Ovary (tissue), 9 donors: ENCODE results near the gene UCKL1. TPM values are rescaled to one million over a fixed set of nuclear protein-coding genes. Genes with fewer than 3 reads are reported as not detected.
"Not testable (repeated sequence)": the region's sequence is repeated elsewhere in the genome, so short reads cannot be mapped to it uniquely, and the experiment has no call there.

Experiments
- DNase-seq, 5 donors: peaks; one replicate each; pipeline ENCODE4 v3.0.0-alpha.2; 2019 to 2020
- H3K27ac ChIP-seq, 2 donors: fragments of 200-600 bp; one replicate each; pipeline versions ENCODE4 v1.5.1 to v1.8.0; 2019 to 2022
- H3K27me3 ChIP-seq: fragments of 200-600 bp; one replicate; pipeline ENCODE4 v1.8.0; 2022
- H3K36me3 ChIP-seq: fragments of 200-600 bp; sonication (generic); one replicate; pipeline ENCODE4 v1.5.1; 2019
- H3K4me1 ChIP-seq: one replicate; pipeline ENCODE4 v1.8.1; 2013; ENCODE audit warnings: mild to moderate bottlenecking, moderate library complexity; ENCODE audit not compliant: insufficient read depth
- H3K4me3 ChIP-seq: fragments of 200-600 bp; sonication (generic); one replicate; pipeline ENCODE4 v1.5.1; 2017
- H3K9me3 ChIP-seq, 2 donors: fragments of 200-600 bp in 1 of 2; sonication (generic) in 1 of 2; one replicate each; pipeline versions ENCODE4 v1.5.1 to v1.8.1; 2013 to 2019; ENCODE audit warnings: mild to moderate bottlenecking in 1 of 2, moderate library complexity in 1 of 2
- EP300 ChIP-seq: sonication (generic); formaldehyde crosslinking; IDR thresholded peaks from one replicate; pipeline ENCODE4 v1.6.1; 2017; ENCODE audit warnings: antibody characterized with exemption
- POLR2A ChIP-seq: fragments of 450-650 bp; IDR thresholded peaks from one replicate; pipeline ENCODE4 v1.6.1; 2017; ENCODE audit warnings: antibody characterized with exemption, mild to moderate bottlenecking, moderate library complexity
- WGBS, 3 donors: extraction: QIAGEN DNeasy Blood & Tissue Kit in 1 of 3; methylation state at CpG; one replicate each; pipeline versions ENCODE4 v1.1.5 to v1.1.7; 2013 to 2017; 5-methylcytosine and 5-hydroxymethylcytosine counted together
- intact Hi-C, 4 donors: fragments of 100-400 bp; cut with DNase I; formaldehyde crosslinking; loops; one replicate each; pipeline versions ENCODE4 v1.11.0 to v1.15.1; 2022 to 2023
- polyA plus RNA-seq, 2 donors: library from polyadenylated mRNA; stranded (reverse); fragments of 200-250 nt in 1 of 2; fragments of 350-450 nt in 1 of 2; fragmentation: Illumina TruSeq in 1 of 2; extraction: RNeasy Lipid Tissue Mini Kit (QIAGEN cat#74804) in 1 of 2; gene quantifications; one replicate each; pipeline ENCODE4 v1.2.3, GENCODE V29; 2013 to 2014
- total RNA-seq, 7 donors: library from RNA; depleted of rRNA in 2 of 7; stranded (reverse); fragments of >200 nt in 2 of 7; fragmentation: NEBNext Ultra II Directional in 3 of 7; extraction: Animal tissue kit (Norgen Biotek cat#: 25700) in 3 of 7; gene quantifications; one replicate each; pipeline versions ENCODE4 v1.1.0 to v1.2.4, GENCODE V29; 2016 to 2023
- TF ChIP-seq, protein P1 (sequence below), 3 donors: fragments of 450-650 bp in 2 of 3; fragments of 200-600 bp in 1 of 3; IDR thresholded peaks; one replicate each; pipeline versions ENCODE4 v1.5.1 to v1.8.0; 2016 to 2022; ENCODE audit warnings: antibody characterized with exemption in 3 of 3, mild to moderate bottlenecking in 1 of 3
- donor health status: DM: no; HTN: no; CAD: no; lungs with moderate emphysema.
- donor health status: DM: no; HTN: no; CAD: no.
- donor health status: Bipolar disorder and iron deficiency.
- donor health status: DM: yes; HTN: yes; CAD: no.
- donor health status: DM: no; HTN: no; CAD: no.
- donor health status: DM: yes; HTN: yes; CAD: no.

Gene UCKL1
- total and polyA plus RNA-seq, 9 donors: 6.6 to 58.6 (median 47.0) TPM

DNA sequence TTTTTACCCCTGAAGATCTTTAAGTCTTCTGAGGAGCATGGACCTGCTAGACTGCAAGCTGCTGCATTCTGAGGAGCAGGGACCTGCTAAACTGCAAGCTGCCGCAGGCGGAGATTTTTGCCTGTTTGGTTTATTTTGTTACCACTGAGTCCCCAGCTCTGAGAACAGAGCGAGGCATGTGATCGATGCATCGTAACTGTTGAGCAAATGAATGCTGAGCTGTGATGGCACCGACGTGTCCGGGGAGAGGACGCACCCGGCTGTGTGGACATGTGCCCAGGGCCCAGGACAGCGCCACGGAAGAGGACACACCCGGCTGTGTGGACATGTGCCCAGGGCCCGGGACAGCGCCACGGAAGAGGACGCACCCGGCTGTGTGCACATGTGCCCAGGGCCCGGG lies 37.1 kb downstream of the UCKL1 start:
- H3K27ac ChIP-seq: no peak overlapping the region
- intact Hi-C loops: no loop called here
- no peaks in the 10 kb centered on the region for H3K36me3 ChIP-seq
- no peak overlapping the region for H3K4me3 ChIP-seq
- no peaks in the 10 kb centered on the region for H3K9me3 ChIP-seq
- TF ChIP-seq EP300 (no peak), POLR2A (no peak)
- TF ChIP-seq, protein P1, sequence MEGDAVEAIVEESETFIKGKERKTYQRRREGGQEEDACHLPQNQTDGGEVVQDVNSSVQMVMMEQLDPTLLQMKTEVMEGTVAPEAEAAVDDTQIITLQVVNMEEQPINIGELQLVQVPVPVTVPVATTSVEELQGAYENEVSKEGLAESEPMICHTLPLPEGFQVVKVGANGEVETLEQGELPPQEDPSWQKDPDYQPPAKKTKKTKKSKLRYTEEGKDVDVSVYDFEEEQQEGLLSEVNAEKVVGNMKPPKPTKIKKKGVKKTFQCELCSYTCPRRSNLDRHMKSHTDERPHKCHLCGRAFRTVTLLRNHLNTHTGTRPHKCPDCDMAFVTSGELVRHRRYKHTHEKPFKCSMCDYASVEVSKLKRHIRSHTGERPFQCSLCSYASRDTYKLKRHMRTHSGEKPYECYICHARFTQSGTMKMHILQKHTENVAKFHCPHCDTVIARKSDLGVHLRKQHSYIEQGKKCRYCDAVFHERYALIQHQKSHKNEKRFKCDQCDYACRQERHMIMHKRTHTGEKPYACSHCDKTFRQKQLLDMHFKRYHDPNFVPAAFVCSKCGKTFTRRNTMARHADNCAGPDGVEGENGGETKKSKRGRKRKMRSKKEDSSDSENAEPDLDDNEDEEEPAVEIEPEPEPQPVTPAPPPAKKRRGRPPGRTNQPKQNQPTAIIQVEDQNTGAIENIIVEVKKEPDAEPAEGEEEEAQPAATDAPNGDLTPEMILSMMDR (IDR thresholded peaks at IDR 0.05): no peak
- H3K4me1 ChIP-seq: peaks cover 4% of the 10 kb centered on the region
- 77 to 82% (median 79%) methylated on average over 18 to 19 of the region's 19 CpGs for WGBS, 3 donors
- no peaks in the 10 kb centered on the region for H3K27me3 ChIP-seq
- no peak for DNase-seq

GRCh38 chr20:63917811-63918210 lies 38.4 kb downstream of the UCKL1 start:
- no peak overlapping the region for H3K4me3 ChIP-seq
- H3K4me1 ChIP-seq: peaks cover 4% of the 10 kb centered on the region
- no peaks in the 10 kb centered on the region for H3K27me3 ChIP-seq
- intact Hi-C loops: no loop called here
- TF ChIP-seq POLR2A (no peak), EP300 (no peak)
- TF ChIP-seq, protein P1 (IDR thresholded peaks at IDR 0.05): no peak
- H3K9me3 ChIP-seq: no peaks in the 10 kb centered on the region
- WGBS, 3 donors: 90 to 94% (median 93%) methylated on average over 11 of the region's 11 CpGs
- no peaks in the 10 kb centered on the region for H3K36me3 ChIP-seq
- no peak overlapping the region for H3K27ac ChIP-seq
- no peak for DNase-seq

DNA sequence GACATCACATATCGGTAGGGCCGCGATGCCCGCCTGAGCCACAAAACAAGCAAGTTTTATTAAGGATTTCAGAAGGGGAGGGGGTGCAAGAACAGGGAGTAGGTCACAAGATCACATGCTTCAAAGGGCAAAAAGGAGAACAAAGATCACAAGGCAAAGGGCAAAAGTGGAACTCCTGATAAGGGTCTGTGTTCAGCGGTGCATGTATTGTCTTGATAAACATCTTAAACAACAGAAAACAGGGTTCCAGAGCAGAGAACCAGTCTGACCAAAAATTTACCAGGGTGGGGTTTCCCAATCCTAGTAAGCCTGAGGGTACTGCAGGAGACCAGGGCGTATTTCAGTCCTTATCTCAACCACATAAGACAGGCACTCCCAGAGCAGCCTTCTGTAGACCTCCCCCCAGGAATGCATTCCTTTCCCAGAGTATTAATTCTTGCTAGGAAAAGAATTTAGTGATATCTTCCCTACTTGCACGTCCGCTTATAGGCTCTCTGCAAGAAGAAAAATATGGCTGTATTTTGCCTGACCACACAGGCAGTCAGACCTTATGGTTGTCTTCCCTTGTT lies 39.8 kb downstream of the UCKL1 start:
- H3K27ac ChIP-seq, H3K4me3 ChIP-seq, H3K27me3 ChIP-seq, H3K36me3 ChIP-seq, DNase-seq, H3K9me3 ChIP-seq, H3K4me1 ChIP-seq, intact Hi-C loops: not testable (repeated sequence)
- WGBS, 3 donors: 76 to 80% (median 78%) methylated on average over 8 of the region's 8 CpGs

- no peak overlapping the region for H3K27ac ChIP-seq
- H3K9me3 ChIP-seq: no peaks in the 10 kb centered on the region
- no peak overlapping the region for H3K4me3 ChIP-seq
- TF ChIP-seq POLR2A (no peak), EP300 (no peak)
- TF ChIP-seq, protein P1 (IDR thresholded peaks at IDR 0.05): no peak
- H3K36me3 ChIP-seq: no peaks in the 10 kb centered on the region
- H3K4me1 ChIP-seq: peaks cover 7% of the 10 kb centered on the region
- intact Hi-C loops: no loop called here
- no peak for DNase-seq
- H3K27me3 ChIP-seq: no peaks in the 10 kb centered on the region
- 82 to 86% (median 84%) methylated on average over 6 of the region's 6 CpGs for WGBS, 3 donors
These were observed 40.7 kb downstream of the UCKL1 start for GRCh38 chr20:63915471-63915870.

- H3K9me3 ChIP-seq: no peaks in the 10 kb centered on the region
- no peak overlapping the region for H3K27ac ChIP-seq
- no peaks in the 10 kb centered on the region for H3K36me3 ChIP-seq
- H3K4me1 ChIP-seq: peaks cover 7% of the 10 kb centered on the region
- no peak for TF ChIP-seq EP300
- TF ChIP-seq, protein P1 (IDR thresholded peaks at IDR 0.05): no peak
- no peak for TF ChIP-seq POLR2A
- WGBS, 3 donors: 94 to 96% (median 94%) methylated on average over 12 of the region's 12 CpGs
- H3K27me3 ChIP-seq: no peaks in the 10 kb centered on the region
- no peak for DNase-seq
- intact Hi-C loops: no loop called here
- H3K4me3 ChIP-seq: no peak overlapping the region
These were observed 42.4 kb downstream of the UCKL1 start for GRCh38 chr20:63913768-63914167.
